HG02973 (cell line): Measurements from ENCODE around the gene PRPH.
"Not testable (repeated sequence)": the region's sequence is repeated elsewhere in the genome, so short reads cannot be mapped to it uniquely, and the experiment has no call there.

Experiments used
- ATAC-seq: cut with Tn5 transposase; IDR thresholded peaks from one replicate; pipeline ENCODE4 v1.9.1; 2021; ENCODE audit warnings: moderate library complexity; ENCODE audit not compliant: unreplicated experiment

PRPH gene

DNA sequence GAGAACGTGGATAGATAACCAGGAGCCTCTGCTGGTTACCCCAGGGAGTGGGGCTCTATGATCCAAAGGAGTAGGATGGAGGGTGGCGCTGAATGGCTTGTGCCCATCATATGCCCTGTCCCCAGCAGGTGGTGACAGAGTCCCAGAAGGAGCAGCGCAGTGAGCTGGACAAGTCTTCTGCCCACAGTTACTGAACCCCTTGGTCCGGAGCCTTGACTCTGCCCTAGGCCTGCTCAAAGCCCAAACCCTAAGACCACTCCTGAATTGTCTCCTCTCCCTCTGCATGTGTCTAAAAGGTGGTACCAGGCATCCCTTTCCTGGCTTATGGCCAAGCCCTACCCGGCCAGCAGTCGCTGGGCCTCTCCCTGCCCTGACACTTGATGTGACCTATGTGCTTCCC is 3.2 kb downstream of the PRPH start:
- no peak for ATAC-seq

DNA sequence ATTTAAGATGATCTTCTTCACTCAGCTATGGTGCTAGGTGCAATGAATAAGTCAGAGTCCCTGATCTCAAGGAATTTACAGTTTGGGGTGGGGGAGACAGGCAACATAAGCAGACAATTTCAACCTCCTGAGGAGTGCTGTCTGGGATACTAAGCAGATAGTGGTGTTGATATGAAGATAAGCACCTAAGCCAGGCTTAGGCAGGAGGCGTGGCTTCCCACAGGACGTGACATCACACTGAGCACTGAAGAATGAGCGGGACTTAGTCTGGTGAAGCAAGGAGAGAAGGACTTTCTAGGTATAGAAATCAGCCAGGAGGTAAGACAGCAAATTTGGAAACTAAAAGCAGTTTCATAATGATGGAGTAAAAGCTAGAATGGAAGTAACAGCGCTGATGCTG is 6.8 kb downstream of the PRPH start:
- ATAC-seq: no peak

DNA sequence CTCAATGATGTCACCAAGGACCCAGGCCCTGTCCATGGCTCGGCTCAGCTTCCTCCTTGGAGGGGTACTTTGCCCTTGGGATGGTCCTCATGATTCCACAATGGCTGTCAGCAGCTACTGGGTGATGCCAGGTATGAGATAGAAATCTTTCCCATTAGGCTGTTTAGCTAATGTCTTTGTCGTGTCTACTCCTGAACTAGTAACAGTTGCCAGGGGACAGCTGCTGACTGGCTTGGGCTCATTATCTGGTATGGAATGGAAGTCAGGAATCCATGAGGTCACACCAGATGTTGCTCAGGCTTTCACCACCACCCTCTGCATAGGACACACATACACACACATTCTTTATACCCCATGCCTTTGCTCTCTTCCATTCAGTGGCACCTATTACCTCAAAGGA is 9.2 kb downstream of the PRPH start:
- ATAC-seq: no peak

GRCh38 chr12:49305762-49306510 is 11.0 kb downstream of the PRPH start:
- ATAC-seq: no peak

DNA sequence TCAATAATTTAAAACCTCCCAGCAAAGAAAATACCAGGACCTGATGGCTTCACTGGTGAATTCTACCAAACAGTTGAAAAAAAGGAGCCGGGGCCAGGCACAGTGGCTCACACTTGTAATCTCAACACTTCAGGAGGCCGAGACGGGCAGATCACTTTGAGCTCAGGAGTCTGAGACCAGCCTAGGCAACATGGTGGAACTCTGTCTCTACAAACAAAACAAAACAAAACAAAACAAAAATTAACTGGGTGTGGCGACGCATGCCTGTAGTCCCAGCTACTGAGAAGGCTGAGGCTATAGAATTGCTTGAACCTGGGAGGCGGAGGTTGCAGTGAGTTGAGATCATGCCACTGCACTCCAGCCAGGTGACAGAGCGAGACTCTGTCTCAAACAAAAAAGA is 14.4 kb downstream of the PRPH start:
- ATAC-seq: no peak

DNA sequence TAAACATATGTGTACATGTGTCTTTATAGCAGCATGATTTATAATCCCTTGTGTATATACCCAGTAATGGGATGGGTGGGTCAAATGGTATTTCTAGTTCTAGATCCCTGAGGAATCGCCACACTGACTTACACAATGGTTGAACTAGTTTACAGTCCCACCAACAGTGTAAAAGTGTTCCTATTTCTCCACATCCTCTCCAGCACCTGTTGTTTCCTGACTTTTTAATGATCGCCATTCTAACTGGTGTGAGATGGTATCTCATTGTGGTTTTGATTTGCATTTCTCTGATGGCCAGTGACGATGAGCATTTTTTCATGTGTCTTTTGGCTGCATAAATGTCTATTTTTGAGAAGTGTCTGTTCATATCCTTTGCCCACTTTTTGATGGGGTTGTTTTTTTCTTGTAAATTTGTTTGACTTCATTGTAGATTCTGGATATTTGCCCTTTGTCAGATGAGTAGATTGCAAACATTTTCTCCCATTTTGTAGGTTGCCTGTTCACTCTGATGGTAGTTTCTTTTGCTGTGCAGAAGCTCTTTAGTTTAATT is 15.6 kb downstream of the PRPH start:
- ATAC-seq: not testable (repeated sequence)

GRCh38 chr12:49314811-49315210 is 19.9 kb downstream of the PRPH start:
- no peak for ATAC-seq

DNA sequence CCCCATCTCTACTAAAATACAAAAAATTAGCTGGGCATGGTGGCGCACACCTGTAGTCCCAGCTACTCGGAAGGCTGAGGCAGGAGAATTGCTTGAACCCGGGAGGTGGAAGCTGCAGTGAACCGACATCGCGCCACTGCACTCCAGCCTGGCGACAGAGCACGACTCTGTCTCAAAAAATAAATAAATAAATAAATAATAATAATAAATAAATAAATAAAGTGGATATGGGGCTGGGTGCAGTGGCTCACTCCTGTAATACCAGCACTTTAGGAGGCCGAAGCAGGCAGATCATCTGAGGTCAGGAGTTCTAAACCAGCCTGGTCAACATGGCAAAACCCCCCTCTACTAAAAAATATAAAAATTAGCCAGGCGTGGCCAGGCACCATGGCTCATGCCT is 22.2 kb downstream of the PRPH start:
- ATAC-seq: not testable (repeated sequence)

- ATAC-seq: not testable (repeated sequence)
These were observed 25.6 kb downstream of the PRPH start for GRCh38 chr12:49320411-49321103.

DNA sequence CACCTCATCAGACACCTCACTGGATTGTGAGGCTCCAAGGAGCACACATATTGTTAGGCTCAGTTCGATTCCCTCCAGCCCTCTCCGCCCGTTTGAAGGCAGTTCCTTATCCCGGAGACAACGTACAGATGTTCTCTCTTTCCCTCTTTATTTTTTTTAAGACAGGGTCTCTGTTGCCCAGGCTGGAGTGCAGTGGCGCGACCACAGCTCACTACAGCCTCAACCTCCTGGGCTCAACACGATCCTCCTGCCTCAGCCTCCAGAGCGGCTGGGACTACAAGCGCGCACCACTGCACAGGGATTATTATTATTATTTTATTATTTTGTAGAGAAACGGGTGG is 27.4 kb downstream of the PRPH start:
- no peak for ATAC-seq

GRCh38 chr12:49322708-49323523 is 28.0 kb downstream of the PRPH start, which contains the start of gene TROAP:
Gene TROAP (plus strand): TSS chr12:49323255. CDS start chr12:49323609, 354 bp downstream.
- peak; percentile 94 for ATAC-seq

- no peak for ATAC-seq
These were observed 28.7 kb downstream of the PRPH start for GRCh38 chr12:49323524-49324097.

DNA sequence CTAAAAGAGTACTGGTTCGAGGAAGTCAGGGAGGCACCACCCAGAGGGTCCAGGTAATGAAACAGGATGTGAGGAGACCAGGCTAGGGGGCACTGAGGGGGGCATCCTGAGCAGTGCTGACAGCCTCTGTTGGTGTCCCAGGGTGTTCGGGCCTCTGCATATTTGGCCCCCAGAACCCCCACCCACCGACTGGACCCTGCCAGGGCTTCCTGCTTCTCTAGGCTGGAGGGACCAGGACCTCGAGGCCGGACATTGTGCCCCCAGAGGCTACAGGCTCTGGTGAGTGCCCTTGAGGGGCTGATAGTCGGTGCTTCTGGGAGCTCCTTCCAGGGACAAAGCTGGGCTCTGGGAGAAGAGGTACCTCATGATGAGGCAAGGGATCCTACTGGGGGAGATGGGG is 30.7 kb downstream of the PRPH start:
- ATAC-seq: no peak

DNA sequence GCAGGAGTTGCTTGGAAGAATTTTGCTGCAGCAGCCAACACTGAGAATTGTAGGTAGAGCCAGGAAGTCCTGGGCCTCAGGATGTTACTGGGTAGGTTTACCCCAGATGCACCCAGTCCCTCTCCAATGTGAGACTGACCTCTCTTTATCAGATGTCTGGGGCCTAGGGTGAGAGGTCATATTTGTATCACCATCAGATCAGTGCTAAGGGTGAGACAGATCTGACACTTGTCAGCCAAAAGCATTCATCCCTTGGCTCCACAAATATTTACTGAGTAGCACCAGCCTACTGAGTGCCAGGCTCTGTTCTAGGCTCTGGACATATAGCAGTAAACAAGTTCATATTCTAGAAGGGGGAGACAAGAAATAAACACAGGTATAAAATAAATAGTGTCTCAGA is 32.4 kb downstream of the PRPH start:
- ATAC-seq: no peak

- no peak for ATAC-seq
These were observed 32.9 kb downstream of the PRPH start for GRCh38 chr12:49327887-49328286.

GRCh38 chr12:49328816-49329215 is 33.9 kb downstream of the PRPH start:
- no peak for ATAC-seq

GRCh38 chr12:49330032-49330619 is 35.2 kb downstream of the PRPH start:
- no peak for ATAC-seq

DNA sequence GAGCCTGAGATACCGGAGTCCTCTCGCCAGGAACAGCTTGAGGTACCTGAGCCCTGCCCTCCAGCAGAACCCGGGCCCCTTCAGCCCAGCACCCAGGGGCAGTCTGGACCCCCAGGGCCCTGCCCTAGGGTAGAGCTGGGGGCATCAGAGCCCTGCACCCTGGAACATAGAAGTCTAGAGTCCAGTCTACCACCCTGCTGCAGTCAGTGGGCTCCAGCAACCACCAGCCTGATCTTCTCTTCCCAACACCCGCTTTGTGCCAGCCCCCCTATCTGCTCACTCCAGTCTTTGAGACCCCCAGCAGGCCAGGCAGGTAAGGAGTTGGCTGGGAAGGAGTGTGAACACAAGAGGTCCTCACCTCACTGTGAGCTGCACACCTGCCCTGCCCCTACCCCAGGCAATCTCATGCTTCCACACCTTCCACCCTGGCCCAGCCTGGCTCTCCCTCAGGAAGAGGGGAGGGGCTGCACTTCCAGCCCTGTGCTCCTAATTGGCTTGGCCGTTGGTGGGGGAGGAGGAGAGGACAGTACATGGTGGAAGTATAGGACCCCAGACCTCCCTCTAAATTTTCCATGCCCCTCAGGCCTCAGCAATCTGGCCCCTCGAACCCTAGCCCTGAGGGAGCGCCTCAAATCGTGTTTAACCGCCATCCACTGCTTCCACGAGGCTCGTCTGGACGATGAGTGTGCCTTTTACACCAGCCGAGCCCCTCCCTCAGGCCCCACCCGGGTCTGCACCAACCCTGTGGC is 35.9 kb downstream of the PRPH start:
- no peak for ATAC-seq

DNA sequence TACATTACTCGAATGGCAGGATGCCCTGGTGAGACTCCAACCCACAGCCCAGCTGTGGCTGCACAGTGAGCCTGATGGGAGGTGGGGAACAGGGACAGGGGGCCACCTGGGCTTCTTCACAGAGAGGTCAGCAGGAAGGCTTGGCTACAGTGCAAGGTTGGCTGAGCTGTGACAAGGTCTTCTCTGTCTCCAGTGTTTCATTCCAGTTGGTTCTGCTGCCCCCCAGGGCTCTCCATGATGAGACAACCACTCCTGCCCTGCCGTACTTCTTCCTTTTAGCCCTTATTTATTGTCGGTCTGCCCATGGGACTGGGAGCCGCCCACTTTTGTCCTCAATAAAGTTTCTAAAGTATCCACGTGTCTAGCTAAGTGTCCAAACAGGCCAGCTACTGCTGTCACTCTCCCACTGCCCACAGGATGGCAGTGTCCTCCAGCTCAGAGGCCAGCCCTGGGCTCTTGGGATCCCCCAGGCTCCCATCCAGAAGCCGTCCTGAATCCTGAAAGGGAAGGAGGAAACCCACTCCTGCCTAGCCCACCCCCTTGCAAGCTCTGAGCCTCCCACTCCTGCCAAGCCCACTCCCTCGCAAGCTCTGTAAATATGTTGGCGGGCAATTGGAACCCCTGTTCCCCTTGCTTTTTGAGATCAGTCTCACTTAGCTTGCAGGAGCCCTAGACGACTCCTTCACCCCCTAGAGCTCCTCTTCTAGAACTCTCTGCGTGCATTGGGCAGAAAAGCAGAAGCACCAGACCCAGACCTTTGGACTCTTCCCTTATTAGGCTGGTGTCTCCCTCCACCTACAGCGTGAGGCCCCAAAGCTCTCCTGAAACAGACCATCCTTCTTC is 36.7 kb downstream of the PRPH start:
- no peak for ATAC-seq
